Stimulated activated CD4-positive, alpha-beta T cell treated with anti-CD3 and anti-CD28 coated beads, Interleukin-4, amount 100 ng/mL, for 4 hours (primary cell): ENCODE data around the gene PROX2.

Source experiments
- DNase-seq, 2 experiments: peaks; one replicate each; pipeline ENCODE4 v3.0.0-alpha.2; 2020

Gene PROX2

GRCh38 chr14:74908861-74909341, 33.0 kb upstream of the PROX2 start:
- DNase-seq = no peak

DNA sequence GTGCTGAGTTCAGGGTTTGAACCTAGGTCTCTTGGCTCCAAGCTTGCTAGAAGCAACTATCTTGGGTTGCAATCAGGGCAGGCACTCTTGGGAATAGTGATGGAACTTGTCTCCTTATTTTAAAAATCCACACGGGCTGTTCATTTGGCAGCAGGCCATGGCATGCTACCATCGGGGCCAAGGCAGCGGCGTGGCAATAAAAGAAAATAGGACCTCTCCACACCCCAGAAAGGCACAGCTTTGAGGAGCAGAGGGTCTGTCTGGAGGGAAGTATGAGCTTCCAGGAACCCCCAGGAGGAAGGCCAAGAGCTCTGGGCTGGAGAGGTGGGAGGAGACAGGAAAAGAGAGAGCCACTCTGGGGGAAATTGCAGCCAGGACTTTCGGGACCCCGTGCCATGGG, 31.8 kb upstream of the PROX2 start:
- no peak for DNase-seq

DNA sequence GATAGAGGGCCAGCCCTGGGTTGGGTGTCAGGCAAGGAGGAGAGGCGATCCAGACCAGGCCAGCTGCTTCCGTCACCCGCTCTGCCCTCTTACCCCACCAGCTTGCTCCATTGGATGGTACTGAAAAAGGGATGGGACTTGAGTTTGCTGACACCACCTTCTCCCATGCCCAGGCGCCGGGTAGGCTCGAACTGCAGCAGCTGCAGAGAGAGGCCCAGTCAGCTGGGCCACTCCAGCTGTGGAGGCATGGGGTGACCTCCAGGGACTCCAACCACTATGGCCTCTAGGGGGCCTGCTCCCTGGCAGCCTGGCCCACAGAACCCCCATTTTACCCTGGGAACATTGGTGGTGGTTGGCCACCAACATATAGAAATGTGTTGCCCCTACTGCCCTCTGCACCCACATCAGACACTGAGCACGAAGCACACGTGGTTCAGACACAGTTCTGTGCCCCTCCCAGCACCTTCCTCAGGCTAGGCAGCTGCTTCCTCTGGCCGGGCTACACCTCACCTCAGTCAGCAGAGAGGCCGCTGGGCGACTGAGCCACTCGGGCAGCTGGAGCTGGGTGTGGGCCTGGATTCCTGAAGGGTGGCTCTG, 31.1 kb upstream of the PROX2 start:
- no peak for DNase-seq

GRCh38 chr14:74905595-74906142, 29.7 kb upstream of the PROX2 start:
- peak; percentile 66 to 81 for DNase-seq

DNA sequence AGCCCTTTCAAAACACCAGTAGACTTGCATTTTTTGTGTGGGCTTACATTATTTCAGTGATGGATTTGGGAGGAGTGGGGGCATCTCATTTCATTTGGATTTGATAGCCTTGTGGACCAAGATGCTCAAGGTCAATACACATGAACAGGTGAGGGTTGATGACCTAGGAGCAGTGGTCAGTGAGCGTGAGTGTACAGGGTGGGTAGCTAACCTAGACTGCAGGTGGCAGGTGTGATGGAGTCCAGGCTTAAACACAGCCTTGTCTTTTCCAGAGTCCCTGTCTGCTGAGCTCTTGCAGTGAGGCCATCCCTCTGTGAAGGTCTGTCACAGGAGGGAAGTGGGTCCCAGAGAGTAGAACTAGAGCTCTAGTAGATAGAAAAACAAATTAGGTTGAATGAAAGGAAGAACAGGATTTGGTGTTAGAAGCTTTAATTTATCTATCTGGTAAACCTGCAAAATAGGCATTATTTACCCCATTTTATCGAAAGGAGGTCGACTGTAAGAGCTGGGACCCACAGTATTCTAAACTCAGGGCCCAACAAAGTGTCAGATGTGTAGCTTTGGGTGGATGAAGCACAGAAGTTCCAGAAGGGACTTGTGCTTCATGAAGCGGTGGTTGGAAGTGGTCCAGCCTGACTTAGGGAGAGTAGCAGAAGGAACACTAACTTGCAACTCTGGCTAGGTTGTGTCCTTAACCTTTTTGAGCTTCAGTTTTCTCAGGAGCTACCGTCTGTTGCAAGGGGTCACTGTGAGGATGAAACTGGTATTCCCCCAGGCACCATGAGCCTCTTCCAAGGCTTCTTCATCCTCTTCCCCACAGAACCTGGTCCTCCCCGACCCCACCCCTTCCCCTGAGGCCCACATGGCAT, 28.9 kb upstream of the PROX2 start:
- DNase-seq = no peak

GRCh38 chr14:74902941-74903705, 27.2 kb upstream of the PROX2 start:
- no peak for DNase-seq

DNA sequence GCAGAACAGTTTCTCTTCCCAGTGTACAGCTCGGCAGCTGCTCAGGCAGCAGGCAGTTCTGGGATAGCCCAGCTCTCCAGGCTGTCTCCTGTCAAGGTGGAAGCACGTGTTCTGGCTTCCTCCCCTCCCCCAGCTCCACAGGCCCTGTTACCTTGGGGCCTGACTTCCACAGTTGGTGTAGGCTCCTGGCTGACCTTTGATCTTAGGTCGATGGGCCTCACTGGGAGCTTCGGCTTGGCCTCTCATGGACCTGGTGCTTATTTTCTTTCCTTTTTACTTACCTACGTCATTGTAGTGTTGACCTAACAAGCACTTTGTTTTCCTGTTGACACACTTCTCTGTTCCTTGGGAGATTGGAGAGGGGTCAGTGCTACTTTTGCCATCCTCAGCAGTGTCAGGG, 22.7 kb upstream of the PROX2 start:
- DNase-seq = no peak

GRCh38 chr14:74898083-74898482, 22.1 kb upstream of the PROX2 start:
- no peak for DNase-seq

- DNase-seq = no peak
Observed at GRCh38 chr14:74897642-74898041, 21.7 kb upstream of the PROX2 start.

- no peak for DNase-seq
Observed at GRCh38 chr14:74896400-74896799, 20.5 kb upstream of the PROX2 start.

GRCh38 chr14:74893614-74894091, 17.7 kb upstream of the PROX2 start:
- no peak for DNase-seq

DNA sequence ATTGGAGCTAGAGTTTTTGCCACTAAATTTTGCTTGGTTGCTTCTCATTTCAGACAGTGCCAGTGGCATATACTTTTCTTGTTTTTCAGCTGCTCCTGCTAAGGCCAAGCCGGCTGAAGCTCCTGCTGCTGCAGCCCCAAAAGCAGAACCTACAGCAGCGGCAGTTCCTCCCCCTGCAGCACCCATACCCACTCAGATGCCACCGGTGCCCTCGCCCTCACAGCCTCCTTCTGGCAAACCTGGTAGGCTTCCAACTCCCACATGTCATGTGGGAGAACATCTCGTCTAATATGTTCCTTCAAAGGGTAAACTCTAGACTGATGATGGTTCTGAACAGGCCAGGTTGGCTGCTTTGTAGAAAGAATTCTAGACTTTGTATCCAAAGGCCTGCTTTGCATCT, 16.8 kb upstream of the PROX2 start:
- no peak for DNase-seq

GRCh38 chr14:74891870-74892269, 15.9 kb upstream of the PROX2 start:
- no peak for DNase-seq

GRCh38 chr14:74890262-74890661, 14.3 kb upstream of the PROX2 start:
- DNase-seq = no peak

- DNase-seq = no peak
Observed at GRCh38 chr14:74888164-74889158, 12.5 kb upstream of the PROX2 start.

GRCh38 chr14:74886001-74886400, 10.1 kb upstream of the PROX2 start:
- DNase-seq = no peak

- DNase-seq = peak; percentile 27 to 49
Observed at GRCh38 chr14:74882103-74882920, 6.4 kb upstream of the PROX2 start.

- DNase-seq = peak; percentile 77 to 87
Observed at GRCh38 chr14:74881431-74882102, 5.6 kb upstream of the PROX2 start, which contains the start of gene DLST. Gene DLST, plus strand, starts transcription at chr14:74881916. Its CDS starts 38 bp downstream, at chr14:74881954.

DNA sequence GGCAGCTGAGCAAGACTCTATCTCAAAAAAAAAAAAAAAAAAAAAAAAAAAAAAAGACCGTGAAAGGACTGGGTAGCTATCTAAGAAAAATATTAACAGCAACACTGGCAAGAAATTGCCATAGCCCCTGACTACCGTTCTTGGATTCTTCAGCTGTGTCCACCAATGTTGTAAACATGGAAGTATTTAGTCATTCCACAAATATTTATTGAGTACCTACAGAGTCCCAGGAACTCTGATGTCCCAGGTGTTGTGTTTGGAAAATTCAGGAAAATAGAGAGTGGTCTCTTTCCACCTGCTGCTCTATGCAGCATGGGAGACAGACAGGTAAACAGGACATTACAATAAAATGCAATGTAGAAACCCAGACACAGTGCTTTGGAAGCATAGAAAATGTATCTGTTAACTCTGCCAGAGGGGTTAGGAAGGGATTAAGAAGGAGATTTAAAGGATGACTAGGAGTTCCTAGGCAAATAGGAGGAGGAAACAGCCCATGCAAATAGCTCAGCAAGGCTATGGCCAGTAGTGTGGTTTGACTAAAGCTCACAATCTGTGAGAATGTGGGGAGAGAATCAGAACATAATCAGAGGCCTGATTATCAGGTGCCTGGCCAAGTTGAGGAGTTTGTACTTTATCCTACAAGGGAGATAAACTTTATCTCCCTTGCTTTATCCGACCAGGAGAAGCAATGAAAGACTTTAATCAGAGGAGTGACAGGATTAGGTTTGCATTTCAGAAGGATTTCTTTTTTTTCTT, 3.7 kb upstream of the PROX2 start:
- no peak for DNase-seq
